ENCODE results near the gene INPP4B.

Gene INPP4B

DNA sequence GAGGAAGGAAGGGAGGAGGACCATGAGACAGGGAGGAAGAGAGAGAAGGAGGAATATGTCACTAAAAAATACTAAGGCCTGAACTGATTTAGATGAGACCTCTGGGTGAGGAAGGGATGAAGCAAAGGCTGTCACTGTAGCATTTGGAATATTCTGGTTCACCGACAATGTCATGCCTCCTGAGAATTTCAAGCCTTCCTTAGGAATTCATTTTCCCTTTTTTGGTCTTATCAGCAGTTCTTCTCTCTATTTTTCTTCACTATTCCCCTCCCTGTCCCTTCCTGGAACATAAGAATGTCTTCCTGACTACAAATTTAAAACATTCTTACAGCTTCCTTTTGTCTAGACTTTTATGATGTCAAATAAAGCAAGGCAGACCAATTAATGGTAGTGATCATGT, 527.8 kb downstream of the INPP4B start:
- no peak for TF ChIP-seq CTCF (IDR thresholded peaks at IDR 0.05; ENCODE audit: low read depth, low read length)
- DNase-seq (ENCODE audit: low read depth in 2 of 2) = peak in 1 of 2 donors; percentile 14
- no peak overlapping the region for H3K4me3 ChIP-seq (replicated peaks in 1 of 2; ENCODE audit: low read depth in 2 of 2, low read length in 2 of 2)

DNA sequence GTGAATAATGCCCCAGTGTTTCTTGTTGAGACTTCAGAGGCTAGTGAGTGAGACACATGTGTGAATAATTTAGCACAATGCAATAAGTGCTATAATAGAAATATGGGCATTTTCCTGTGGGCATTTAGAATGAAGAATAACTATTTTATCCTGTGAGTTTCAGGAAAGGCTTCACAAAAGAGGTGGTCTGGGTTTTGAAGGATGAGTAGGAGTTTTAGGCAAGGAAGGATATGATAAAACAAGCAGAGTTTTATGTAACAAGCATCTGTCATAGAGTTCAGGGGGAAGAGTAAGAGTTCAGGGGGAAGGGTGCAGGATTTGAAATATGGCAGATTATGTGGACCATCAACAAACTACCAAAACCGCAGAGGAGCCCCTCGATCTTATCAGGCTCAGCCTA, 529.2 kb downstream of the INPP4B start:
- no peak overlapping the region for H3K4me3 ChIP-seq (replicated peaks in 1 of 2; ENCODE audit: low read depth in 2 of 2, low read length in 2 of 2)
- no peak for TF ChIP-seq CTCF (IDR thresholded peaks at IDR 0.05; ENCODE audit: low read depth, low read length)
- DNase-seq (ENCODE audit: low read depth in 2 of 2) = no peak

DNA sequence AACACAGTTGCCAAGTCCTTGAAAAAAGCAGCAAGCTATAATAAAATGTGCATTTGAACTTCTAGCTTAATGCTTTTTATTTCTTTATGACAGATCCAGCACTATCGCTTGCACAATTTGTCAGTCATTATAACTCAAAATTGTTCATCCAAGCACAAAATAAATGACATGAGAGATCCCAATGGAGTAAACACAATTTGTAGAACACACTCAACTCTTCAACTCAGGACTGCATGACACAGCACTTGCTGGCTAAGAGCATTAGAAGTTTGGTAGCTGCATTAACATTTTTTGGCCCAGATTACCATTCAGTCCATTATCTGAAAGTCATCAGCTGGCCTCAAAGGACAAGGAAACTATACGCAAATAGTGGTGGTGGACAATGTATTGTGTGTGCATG, 530.1 kb downstream of the INPP4B start:
- DNase-seq (ENCODE audit: low read depth in 2 of 2) = peak in 1 of 2 donors; percentile 8

DNA sequence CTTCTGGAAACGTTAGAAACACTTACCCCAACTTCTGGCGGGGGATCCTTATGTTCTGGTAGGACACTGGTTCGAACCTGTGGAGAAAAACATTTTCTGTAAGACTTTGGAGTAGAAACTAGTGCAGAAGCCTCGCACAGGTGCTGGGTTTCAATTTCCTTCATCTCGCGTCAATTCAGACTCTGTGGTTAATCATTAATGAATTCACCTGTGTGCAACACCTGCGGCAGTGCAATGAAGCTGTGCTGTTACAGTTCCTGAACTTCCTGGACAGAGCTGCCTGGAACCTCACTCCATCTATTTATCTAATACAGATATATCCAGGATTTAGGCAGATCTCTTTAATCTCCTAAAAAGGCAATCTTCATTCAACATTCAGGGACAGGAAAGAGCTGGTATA, 531.4 kb downstream of the INPP4B start:
- DNase-seq (ENCODE audit: low read depth in 2 of 2) = no peak
- TF ChIP-seq CTCF (IDR thresholded peaks at IDR 0.05; ENCODE audit: low read depth, low read length) = no peak

More for the DNA sequence above, 530.1 kb downstream of the INPP4B start:
- H3K4me3 ChIP-seq (replicated peaks in 1 of 2; ENCODE audit: low read depth in 2 of 2, low read length in 2 of 2) = no peak overlapping the region
- TF ChIP-seq CTCF (IDR thresholded peaks at IDR 0.05; ENCODE audit: low read depth, low read length) = no peak

DNA sequence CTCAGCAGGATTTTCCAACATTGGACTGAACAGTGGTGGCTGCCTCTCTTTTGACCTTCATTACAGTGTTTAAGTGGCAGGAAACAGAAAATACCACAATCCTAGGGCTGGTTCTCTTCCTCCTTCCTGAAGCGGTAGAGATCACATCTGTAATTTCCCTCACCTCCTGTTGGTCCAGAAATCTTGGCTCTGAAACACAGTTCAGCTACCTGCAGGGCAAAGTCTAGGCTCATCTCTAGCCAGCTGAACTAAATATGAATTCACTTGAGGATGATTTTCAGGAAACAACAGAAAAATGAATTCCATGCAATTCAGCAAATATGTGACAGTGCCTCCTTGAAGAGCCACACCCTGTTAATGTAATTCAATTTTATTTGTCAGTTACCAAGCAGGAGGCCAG, 531.9 kb downstream of the INPP4B start:
- H3K4me3 ChIP-seq (replicated peaks in 1 of 2; ENCODE audit: low read depth in 2 of 2, low read length in 2 of 2) = no peak overlapping the region
- DNase-seq (ENCODE audit: low read depth in 2 of 2) = no peak
- TF ChIP-seq CTCF (IDR thresholded peaks at IDR 0.05; ENCODE audit: low read depth, low read length) = no peak

More for the DNA sequence above, 531.4 kb downstream of the INPP4B start:
- no peak overlapping the region for H3K4me3 ChIP-seq (replicated peaks in 1 of 2; ENCODE audit: low read depth in 2 of 2, low read length in 2 of 2)

DNA sequence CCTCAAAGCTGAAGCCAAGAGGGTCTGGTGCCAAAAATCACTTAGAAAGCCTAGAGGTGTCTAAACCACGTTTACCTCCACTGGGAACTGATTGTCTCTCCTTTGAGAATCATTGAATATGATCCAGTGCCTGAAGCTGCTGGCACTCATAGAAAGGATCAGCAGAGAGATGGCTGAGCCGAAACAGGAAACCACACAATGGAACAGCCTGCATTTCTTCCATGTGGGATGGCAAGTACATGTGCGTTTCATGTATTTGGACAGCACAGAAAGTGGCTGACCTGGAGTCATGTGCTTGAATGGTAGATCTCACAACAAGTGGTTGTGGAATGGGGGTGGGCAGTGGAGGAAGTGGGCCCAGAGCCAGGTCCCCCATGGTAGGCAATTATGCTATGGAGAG, 533.7 kb downstream of the INPP4B start:
- H3K4me3 ChIP-seq (replicated peaks in 1 of 2; ENCODE audit: low read depth in 2 of 2, low read length in 2 of 2) = no peak overlapping the region
- DNase-seq (ENCODE audit: low read depth in 2 of 2) = no peak
- no peak for TF ChIP-seq CTCF (IDR thresholded peaks at IDR 0.05; ENCODE audit: low read depth, low read length)

DNA sequence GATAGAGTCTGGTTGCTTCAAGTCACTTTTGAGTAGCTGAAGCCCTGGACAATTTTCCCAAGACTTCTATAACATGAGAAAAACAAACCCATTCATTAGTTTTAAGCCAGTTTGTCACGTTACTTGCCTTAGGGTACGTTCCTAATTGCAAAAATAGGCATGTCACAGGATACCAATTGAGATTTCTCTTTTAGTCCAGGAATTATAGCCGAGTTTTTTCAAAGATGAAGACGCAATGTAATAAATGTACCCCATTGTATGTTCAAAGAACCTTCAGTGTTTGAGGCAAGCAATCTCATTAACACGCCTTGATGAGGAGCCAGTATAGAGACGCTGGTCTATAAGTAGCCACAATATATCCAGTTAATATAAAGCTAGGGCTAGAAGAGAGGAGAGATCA, 534.2 kb downstream of the INPP4B start:
- no peak for TF ChIP-seq CTCF (IDR thresholded peaks at IDR 0.05; ENCODE audit: low read depth, low read length)
- no peak overlapping the region for H3K4me3 ChIP-seq (replicated peaks in 1 of 2; ENCODE audit: low read depth in 2 of 2, low read length in 2 of 2)
- DNase-seq (ENCODE audit: low read depth in 2 of 2) = no peak
